GM23248 (cell line): ENCODE measurements around the gene ATP5PB.

Source experiments
- EZH2 ChIP-seq: fragments of 200-600 bp; sonication (generic); IDR thresholded peaks from 2 replicates; pipeline ENCODE4 v1.6.1; 2018; ENCODE audit warnings: antibody characterized with exemption, mild to moderate bottlenecking; ENCODE audit not compliant: insufficient read depth, poor library complexity, severe bottlenecking
- EZH2phosphoT487 ChIP-seq: fragments of 200-600 bp; sonication (generic); IDR thresholded peaks from 2 replicates; pipeline ENCODE4 v1.6.1; 2018; ENCODE audit warnings: antibody characterized with exemption, moderate library complexity, mild to moderate bottlenecking, low read depth; ENCODE audit not compliant: insufficient read depth

DNA sequence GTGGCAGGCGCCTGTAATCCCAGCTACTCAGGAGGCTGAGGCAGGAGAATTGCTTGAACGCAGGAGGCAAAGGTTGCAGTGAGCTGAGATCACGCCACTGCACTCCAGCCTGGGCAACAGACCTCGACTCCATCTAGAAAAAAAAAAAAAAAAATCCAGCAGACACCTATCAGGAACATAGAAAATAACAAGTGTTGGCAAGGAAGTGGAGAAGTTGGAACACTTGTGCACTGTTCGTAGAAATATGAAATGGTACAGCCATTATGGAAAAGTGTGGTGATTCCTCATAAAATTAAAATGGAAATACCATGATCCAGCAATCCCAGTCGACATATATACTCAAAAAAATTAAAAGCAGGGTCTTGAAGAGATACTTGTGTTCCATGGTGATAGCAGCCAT, 12.5 kb downstream of the ATP5PB start:
- TF ChIP-seq EZH2: no peak
- TF ChIP-seq EZH2phosphoT487: no peak
